SK-N-MC (cell line): ENCODE measurements around the gene LPIN1.

ENCODE experiments used
- DNase-seq: peaks from one replicate; pipeline ENCODE4 v3.0.0-alpha.2; 2011; ENCODE audit warnings: low read depth, low spot score
- H3K27ac ChIP-seq: fragments of 200-600 bp; sonication (generic); 2 replicates; pipeline ENCODE4 v1.5.1; 2016; ENCODE audit warnings: mixed run types
- H3K36me3 ChIP-seq: fragments of 200-600 bp; sonication (generic); 2 replicates; pipeline ENCODE4 v1.6.1; 2017; ENCODE audit warnings: antibody characterized with exemption, low read length, mixed read lengths; ENCODE audit not compliant: insufficient read depth
- H3K4me3 ChIP-seq: fragments of 200-600 bp; sonication (generic); 2 replicates; pipeline ENCODE4 v1.5.1; 2016
- H3K9ac ChIP-seq: fragments of 200-600 bp; sonication (generic); 2 replicates; pipeline ENCODE4 v1.8.0; 2017; ENCODE audit warnings: mixed run types, mixed read lengths; ENCODE audit not compliant: insufficient read length
- H3K9me3 ChIP-seq: fragments of 200-600 bp; sonication (generic); 2 replicates; pipeline ENCODE4 v1.6.1; 2017; ENCODE audit warnings: low read depth, mild to moderate bottlenecking, antibody characterized with exemption, low read length, moderate library complexity, mixed read lengths
- EZH2 ChIP-seq: fragments of 200-600 bp; sonication (generic); IDR thresholded peaks from one replicate; pipeline ENCODE4 v1.6.1; 2017; ENCODE audit warnings: antibody characterized with exemption
- FOXP2 ChIP-seq: optimal IDR thresholded peaks from 2 replicates; pipeline ENCODE3; 2011; ENCODE audit warnings: mild to moderate bottlenecking, moderate library complexity; ENCODE audit not compliant: insufficient read depth; ENCODE audit errors: extremely low read length, control extremely low read depth
- POLR2AphosphoS5 ChIP-seq: IDR thresholded peaks from 2 replicates; pipeline ENCODE4 v1.6.1; 2012; ENCODE audit warnings: mild to moderate bottlenecking, low read depth, low read length, borderline replicate concordance

The LPIN1 gene

DNA sequence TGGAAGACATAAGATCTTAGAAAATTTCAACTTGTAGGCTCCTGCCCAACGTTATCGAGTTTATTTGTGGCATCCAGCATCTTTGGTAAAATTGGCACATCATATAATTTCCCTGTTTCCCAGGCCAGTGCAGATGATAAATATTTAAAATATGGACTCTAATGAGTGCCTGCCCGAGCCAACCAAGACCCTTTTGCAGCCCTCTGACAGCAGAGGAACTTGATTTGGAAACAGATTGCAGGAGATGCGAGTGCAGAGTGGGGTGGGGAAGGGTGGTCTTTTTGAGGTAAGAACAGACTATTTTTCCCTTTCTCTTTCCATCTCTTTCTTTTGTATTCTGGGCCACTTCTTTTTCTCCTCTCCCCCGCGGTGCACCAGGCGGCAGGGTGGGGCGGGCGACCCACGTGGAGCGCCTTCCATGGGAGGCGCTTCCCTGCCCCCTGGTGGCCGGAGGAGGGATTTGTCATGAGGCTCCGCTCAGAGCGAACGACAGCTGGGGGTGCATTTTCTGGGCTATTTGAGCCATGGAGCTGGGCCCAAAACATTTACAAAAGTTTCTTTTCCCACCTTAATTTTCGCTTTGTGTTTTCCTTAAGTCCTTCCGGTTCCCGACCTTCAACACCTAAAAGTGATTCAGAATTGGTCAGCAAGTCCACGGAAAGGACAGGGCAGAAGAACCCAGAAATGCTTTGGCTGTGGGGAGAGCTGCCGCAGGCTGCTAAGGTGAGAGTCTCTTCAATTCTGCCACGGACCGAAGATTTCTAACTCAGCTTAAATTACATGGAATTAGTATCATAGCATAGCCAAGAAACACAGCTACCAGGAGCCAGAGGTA, 32.7 kb downstream of the LPIN1 start:
- peaks cover 5% of the 10 kb centered on the region; the same call in 1 of the 2 replicates for H3K36me3 ChIP-seq

DNA sequence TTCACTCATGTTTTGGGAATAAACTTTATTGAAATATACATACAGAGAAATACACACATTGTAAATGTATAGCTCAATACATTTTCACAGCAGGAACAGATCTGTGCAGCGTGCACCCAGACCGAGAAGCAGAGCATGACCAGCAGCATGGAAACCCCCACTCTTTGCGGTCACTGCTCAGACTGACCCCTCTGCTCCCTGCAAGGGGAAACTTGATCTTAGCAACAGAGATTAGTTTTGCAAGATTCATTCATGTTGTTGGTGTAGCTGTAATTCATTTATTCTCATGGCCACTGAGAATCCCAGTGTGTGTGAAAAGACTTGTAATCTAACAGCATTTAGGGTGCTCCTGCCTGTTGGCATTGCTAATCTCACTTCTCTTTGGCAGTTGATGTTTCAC, 35.2 kb downstream of the LPIN1 start:
- Histone ChIP-seq H3K9ac (no peak overlapping the region), H3K36me3 (no peaks in the 10 kb centered on the region), H3K9me3 (no peaks in the 10 kb centered on the region), H3K27ac (no peak overlapping the region), H3K4me3 (no peak overlapping the region)
- no peak for DNase-seq
- no peak for TF ChIP-seq FOXP2
- TF ChIP-seq POLR2AphosphoS5, result no peak
- no peak for TF ChIP-seq EZH2

More for the DNA sequence above, 32.7 kb downstream of the LPIN1 start:
- TF ChIP-seq POLR2AphosphoS5 (no peak), EZH2 (no peak), FOXP2 (no peak)
- no peak overlapping the region for H3K27ac ChIP-seq
- peak overlapping the region; percentile 39 for H3K4me3 ChIP-seq
- no peak for DNase-seq
- no peaks in the 10 kb centered on the region for H3K9me3 ChIP-seq
- H3K9ac ChIP-seq, result no peak overlapping the region

DNA sequence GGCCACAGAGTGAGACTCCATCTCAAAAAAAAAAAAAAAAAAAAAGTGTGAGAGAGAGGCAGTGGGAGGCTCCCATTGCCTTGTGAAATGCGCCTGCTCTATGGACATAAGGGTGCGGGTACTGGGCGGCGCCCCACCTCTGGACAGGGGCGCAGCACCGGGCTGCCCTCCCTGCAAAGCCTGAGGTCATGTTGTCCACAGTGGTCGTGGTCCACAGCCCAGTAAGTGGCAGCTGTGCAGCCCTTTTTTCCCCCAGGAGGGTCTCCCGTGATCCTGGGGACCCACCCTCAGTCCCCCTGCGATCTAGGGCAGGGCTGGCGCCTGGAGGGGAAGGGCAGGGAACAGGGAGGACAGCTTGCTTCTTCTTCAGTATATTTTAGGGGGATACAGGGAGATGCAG, 37.8 kb downstream of the LPIN1 start:
- no peak overlapping the region for H3K9ac ChIP-seq
- H3K27ac ChIP-seq, result no peak overlapping the region
- no peaks in the 10 kb centered on the region for H3K9me3 ChIP-seq
- no peak for TF ChIP-seq EZH2
- no peak for DNase-seq
- H3K4me3 ChIP-seq, result no peak overlapping the region
- H3K36me3 ChIP-seq, result no peaks in the 10 kb centered on the region

DNA sequence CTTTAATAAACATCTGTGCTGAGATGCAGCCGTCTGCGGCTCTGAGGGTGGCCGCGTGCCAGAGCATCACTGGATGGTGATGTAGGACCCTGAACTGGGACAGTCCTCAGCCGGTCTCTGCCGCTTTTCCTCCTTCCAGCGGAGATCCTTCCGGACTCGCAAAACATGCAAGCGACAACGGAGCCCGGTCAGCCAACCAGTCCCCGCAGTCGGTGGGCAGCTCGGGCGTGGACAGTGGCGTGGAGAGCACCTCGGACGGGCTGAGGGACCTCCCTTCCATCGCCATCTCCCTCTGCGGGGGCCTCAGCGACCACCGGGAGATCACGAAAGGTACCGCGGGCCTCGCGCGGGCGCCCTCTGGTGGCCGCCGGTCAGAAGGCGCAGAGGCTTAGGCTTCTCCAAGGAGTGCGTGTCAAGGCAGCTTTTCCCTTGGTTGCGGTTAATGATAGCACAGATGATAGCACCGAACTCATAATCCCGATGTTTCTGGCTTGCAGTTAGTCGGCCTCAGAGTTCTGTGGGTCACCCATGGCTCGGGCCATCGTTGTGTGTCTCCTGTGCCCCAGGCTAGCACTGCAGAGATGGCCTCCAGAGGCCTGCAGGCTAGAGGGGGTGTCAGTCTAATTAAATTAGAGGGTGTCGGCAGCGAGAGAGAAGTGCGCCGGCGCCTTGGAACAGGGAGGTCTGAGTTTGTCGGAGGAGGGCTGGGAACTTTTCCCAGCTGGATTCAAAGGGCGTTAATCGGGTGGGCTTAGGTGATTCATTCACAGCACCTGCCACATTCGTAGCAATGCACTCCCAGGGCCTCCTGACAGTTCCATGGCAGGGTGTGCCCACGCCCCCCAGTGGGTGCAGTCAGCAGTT, 38.5 kb downstream of the LPIN1 start:
- TF ChIP-seq POLR2AphosphoS5 (no peak), EZH2 (no peak), FOXP2 (no peak)
- Histone ChIP-seq H3K9me3 (no peaks in the 10 kb centered on the region), H3K9ac (no peak overlapping the region), H3K4me3 (no peak overlapping the region), H3K27ac (no peak overlapping the region), H3K36me3 (no peaks in the 10 kb centered on the region)
- no peak for DNase-seq

DNA sequence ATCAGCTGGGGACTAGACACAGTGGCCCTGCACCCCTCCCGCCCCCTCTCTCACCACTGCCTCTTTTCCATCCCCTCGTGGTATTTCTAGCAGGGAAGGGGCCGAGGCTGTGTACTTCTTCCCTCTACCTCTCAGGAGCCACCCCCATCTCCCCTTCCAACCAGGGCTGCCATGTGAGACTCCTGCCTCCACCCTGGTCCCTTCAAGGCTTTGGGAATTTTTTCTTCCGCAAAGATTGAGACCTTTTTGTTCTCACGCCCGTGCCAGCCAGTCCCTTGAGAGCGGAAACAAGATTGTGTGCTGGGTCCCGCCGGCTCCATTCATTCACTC, 39.1 kb downstream of the LPIN1 start:
- H3K27ac ChIP-seq, result no peak overlapping the region
- no peak overlapping the region for H3K4me3 ChIP-seq
- DNase-seq, result no peak
- no peaks in the 10 kb centered on the region for H3K9me3 ChIP-seq
- H3K9ac ChIP-seq, result no peak overlapping the region
- TF ChIP-seq FOXP2 (no peak), EZH2 (no peak), POLR2AphosphoS5 (no peak)
- no peaks in the 10 kb centered on the region; the same call in 1 of the 2 replicates for H3K36me3 ChIP-seq

DNA sequence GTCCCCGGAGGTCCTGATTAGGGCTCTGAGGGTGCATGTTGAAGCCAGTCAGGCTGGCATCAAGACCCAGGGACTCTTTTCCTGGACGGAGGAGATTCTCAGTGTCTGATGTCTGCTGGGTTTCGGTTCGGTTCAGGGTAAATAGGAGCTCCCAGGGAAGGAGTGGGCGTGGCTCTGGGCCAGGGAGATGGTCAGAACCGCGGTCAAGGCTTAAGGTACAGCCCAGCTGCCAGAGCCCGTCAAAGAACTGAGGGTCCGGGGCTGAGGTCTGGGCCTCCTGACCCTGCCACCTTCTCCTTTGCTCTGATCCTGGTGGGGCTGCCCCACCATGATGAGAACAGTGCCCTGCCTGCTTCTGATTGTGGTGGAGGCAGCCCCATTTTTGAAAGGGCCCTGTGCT, 39.8 kb downstream of the LPIN1 start:
- Histone ChIP-seq H3K4me3 (no peak overlapping the region), H3K27ac (no peak overlapping the region), H3K9me3 (no peaks in the 10 kb centered on the region), H3K9ac (no peak overlapping the region), H3K36me3 (no peaks in the 10 kb centered on the region; the same call in 1 of the 2 replicates)
- no peak for DNase-seq
- TF ChIP-seq POLR2AphosphoS5 (no peak), FOXP2 (no peak), EZH2 (no peak)

DNA sequence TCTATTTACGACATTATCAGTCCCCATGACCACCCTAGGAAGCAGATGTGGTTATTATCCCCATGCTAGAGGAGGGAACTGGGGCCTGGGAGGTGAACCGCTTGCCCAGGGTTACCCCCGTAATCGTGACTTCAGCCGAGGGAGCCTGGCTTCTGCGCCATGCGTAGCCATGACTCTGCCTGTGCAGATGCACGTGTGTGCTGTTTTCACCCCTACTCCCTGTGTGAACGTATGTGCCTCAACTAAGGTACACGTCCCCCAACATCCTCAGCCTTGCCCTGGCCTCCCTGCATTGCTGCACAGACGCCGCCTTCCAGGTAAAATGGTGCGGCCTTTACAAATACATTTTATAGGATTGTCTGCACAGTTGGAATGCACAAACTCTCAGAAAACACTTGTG, 40.2 kb downstream of the LPIN1 start:
- Histone ChIP-seq H3K36me3 (peaks cover under 1% of the 10 kb centered on the region; the same call in 1 of the 2 replicates), H3K27ac (no peak overlapping the region), H3K4me3 (no peak overlapping the region), H3K9ac (no peak overlapping the region), H3K9me3 (no peaks in the 10 kb centered on the region)
- TF ChIP-seq POLR2AphosphoS5 (no peak), FOXP2 (no peak), EZH2 (no peak)
- DNase-seq, result no peak

DNA sequence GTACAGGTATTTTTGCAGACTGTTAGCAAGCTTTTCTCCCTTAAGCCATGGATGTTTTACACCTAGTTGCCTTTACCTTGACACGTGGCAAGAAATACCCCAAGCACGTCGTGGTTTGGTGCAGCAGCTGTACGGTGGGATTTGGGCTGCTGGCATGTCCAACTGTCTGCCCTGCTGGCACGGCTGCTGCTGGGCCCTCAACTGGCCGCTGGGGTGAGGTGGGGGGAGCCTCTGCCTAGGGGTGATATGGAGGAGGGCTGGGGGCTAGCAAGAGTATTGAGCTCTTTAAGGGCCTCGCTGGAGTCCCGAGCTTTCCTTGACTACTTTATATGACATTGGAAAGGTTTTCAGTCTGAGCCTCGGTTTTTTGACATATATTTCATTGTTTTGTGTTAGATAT, 41.6 kb downstream of the LPIN1 start:
- no peak overlapping the region for H3K4me3 ChIP-seq
- H3K9ac ChIP-seq, result no peak overlapping the region
- H3K27ac ChIP-seq, result no peak overlapping the region
- no peak for TF ChIP-seq POLR2AphosphoS5
- no peak for TF ChIP-seq EZH2
- TF ChIP-seq FOXP2, result no peak
- H3K9me3 ChIP-seq, result no peaks in the 10 kb centered on the region
- H3K36me3 ChIP-seq, result peaks cover 8% of the 10 kb centered on the region; the same call in 1 of the 2 replicates
- no peak for DNase-seq
